ENCODE measurements around the gene LRP6. TPM values are rescaled to one million over a fixed set of nuclear protein-coding genes. Genes with fewer than 3 reads are reported as not detected.
A peak's percentile ranks its signal among the peaks of the same experiment; 100 is the strongest.

The LRP6 gene
- total RNA-seq, 2 experiments from 2014 or later = 6.8 to 8.2 TPM

DNA sequence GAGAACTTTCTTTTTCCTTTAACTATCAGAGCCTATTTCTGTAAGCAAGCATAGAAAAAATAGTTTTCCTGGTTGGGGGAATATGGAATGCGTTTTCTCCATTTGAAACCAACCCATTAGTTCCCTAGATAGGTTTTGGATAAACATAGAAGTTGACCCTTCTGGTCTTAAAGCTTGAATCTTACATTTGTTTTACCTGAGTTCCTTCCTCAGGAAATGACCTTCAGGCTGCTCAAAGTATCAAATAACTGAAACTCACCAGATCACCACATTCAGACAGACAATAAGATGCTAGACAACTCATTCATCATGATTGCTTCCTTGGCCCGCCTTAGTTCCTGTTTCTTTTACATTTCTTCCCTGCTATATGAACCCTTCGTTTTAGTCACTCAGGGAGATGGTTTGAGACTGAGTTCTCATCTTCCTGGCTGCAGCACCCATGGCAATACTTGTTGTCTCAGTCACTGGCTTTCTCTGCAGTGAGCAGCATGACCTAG is 52.2 kb downstream of the LRP6 start:
- H3K36me3 Mint-ChIP-seq (ENCODE audit: low read depth) = peaks cover 4% of the 10 kb centered on the region
- intact Hi-C loops (cut with DNase I, micrococcal nuclease) = no loop called here
- DNase-seq (no peak), ATAC-seq (no peak)
- H3K9me3 Mint-ChIP-seq (ENCODE audit: low read depth) = no peaks in the 10 kb centered on the region
- peaks cover 41% of the 10 kb centered on the region for H3K4me1 Mint-ChIP-seq
- peaks cover 2% of the 10 kb centered on the region for H3K27me3 Mint-ChIP-seq
- no peak overlapping the region for H3K27ac Mint-ChIP-seq
- ChIA-PET CTCF (interaction anchor here (1.0 kb wide), 1 partner anchor 112 kb away, joined by 3 read pairs; no protein-coding TSS in a partner anchor), POLR2A (no interaction called here)
- H3K4me3 Mint-ChIP-seq = no peak overlapping the region

GRCh38 chr12:12214201-12214600 is 52.6 kb downstream of the LRP6 start:
- Mint-ChIP-seq H3K36me3 (ENCODE audit: low read depth) (peaks cover 4% of the 10 kb centered on the region), H3K27me3 (peaks cover 2% of the 10 kb centered on the region), H3K27ac (no peak overlapping the region), H3K4me3 (no peak overlapping the region), H3K4me1 (peaks cover 41% of the 10 kb centered on the region), H3K9me3 (ENCODE audit: low read depth) (no peaks in the 10 kb centered on the region)
- DNase-seq (no peak), ATAC-seq (no peak)
- ChIA-PET CTCF (interaction anchor here (1.0 kb wide), 1 partner anchor 113 kb away, joined by 3 read pairs; no protein-coding TSS in a partner anchor), POLR2A (no interaction called here)
- intact Hi-C loops (cut with DNase I, micrococcal nuclease) = no loop called here

DNA sequence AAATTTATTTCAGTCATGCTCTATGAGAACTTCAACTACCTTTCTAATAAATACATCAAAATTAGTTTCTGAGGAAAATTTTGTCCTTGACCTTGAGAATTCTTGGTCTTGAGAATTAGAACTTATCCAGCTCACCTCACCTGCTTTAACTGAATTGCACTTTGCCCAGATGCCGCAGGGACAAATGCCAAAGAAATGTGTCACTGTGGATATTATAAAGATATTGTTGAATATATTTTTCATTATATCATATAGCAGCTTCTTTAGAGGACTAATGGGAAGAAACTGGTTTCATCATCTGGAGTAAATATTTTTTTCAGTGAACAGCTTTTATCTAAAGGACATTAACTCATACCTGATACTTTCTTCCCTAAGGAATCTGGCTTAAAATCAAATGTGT is 54.1 kb downstream of the LRP6 start:
- intact Hi-C loops (cut with DNase I, micrococcal nuclease) = no loop called here
- Mint-ChIP-seq H3K4me1 (peaks cover 34% of the 10 kb centered on the region), H3K4me3 (no peak overlapping the region), H3K36me3 (ENCODE audit: low read depth) (peaks cover 4% of the 10 kb centered on the region), H3K27me3 (peaks cover 2% of the 10 kb centered on the region), H3K9me3 (ENCODE audit: low read depth) (no peaks in the 10 kb centered on the region), H3K27ac (no peak overlapping the region)
- DNase-seq = no peak
- CTCF ChIA-PET = no interaction called here
- ATAC-seq = no peak
- POLR2A ChIA-PET = no interaction called here

GRCh38 chr12:12210983-12211382 is 55.9 kb downstream of the LRP6 start:
- ATAC-seq (no peak), DNase-seq (peak; percentile 51)
- ChIA-PET POLR2A (no interaction called here), CTCF (no interaction called here)
- peaks cover 2% of the 10 kb centered on the region for H3K27me3 Mint-ChIP-seq
- H3K4me1 Mint-ChIP-seq = peaks cover 27% of the 10 kb centered on the region
- peaks cover 4% of the 10 kb centered on the region for H3K36me3 Mint-ChIP-seq (ENCODE audit: low read depth)
- intact Hi-C loops (cut with DNase I, micrococcal nuclease) = no loop called here
- H3K27ac Mint-ChIP-seq = no peak overlapping the region
- H3K4me3 Mint-ChIP-seq = no peak overlapping the region
- no peaks in the 10 kb centered on the region for H3K9me3 Mint-ChIP-seq (ENCODE audit: low read depth)

DNA sequence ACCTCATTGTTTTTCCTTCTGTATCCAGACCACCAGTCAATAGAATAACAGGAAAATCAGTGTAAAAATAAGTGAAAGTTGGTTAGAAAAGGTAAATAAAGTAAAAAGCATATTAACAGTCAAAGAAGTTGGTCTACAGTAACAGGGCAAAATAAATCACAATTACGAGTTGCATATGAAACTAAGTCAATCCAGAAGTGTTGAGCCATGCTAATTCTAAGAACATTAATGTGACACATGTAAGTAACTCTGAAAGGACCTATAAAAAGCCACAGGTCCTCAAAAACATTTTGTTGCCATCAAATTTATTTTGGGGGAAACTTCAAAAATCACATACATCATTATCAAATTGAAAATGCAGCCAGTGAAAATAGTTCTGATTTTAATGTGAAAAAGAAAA is 56.4 kb downstream of the LRP6 start:
- ChIA-PET CTCF (no interaction called here), POLR2A (no interaction called here)
- peaks cover 4% of the 10 kb centered on the region for H3K36me3 Mint-ChIP-seq (ENCODE audit: low read depth)
- intact Hi-C loops (cut with DNase I, micrococcal nuclease) = no loop called here
- peaks cover 27% of the 10 kb centered on the region for H3K4me1 Mint-ChIP-seq
- no peak for ATAC-seq
- no peaks in the 10 kb centered on the region for H3K9me3 Mint-ChIP-seq (ENCODE audit: low read depth)
- no peak overlapping the region for H3K27ac Mint-ChIP-seq
- DNase-seq = no peak
- no peak overlapping the region for H3K4me3 Mint-ChIP-seq
- H3K27me3 Mint-ChIP-seq = peaks cover 2% of the 10 kb centered on the region

DNA sequence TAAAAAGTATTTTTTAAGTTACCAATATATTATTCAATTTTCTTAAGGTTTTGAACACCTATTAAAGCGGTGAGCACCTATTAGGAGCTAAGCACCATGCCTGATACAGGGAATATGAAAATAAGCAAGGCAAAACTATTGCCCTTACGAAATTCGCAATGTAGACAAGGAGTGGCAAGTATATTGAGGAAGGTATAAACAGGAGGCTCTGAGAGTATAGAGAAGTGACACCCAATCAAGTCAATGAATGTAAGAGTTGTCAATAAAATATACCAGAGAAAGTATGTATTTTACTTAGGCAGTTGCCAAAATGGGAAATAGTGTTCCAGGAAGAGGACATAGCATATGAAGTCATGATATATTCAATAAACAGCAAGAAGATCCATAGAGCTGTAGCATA is 57.2 kb downstream of the LRP6 start:
- Mint-ChIP-seq H3K27ac (no peak overlapping the region), H3K4me3 (no peak overlapping the region)
- POLR2A ChIA-PET = no interaction called here

GRCh38 chr12:12209043-12209442 is 57.8 kb downstream of the LRP6 start:
- POLR2A ChIA-PET = no interaction called here
- Mint-ChIP-seq H3K9me3 (ENCODE audit: low read depth) (no peaks in the 10 kb centered on the region), H3K4me3 (no peak overlapping the region), H3K4me1 (peaks cover 21% of the 10 kb centered on the region), H3K27me3 (peaks cover 5% of the 10 kb centered on the region), H3K27ac (no peak overlapping the region), H3K36me3 (ENCODE audit: low read depth) (peaks cover 4% of the 10 kb centered on the region)
- intact Hi-C loops (cut with DNase I, micrococcal nuclease) = no loop called here
- ATAC-seq (no peak), DNase-seq (no peak)
- CTCF ChIA-PET = no interaction called here

More for the DNA sequence above, 57.2 kb downstream of the LRP6 start:
- peaks cover 4% of the 10 kb centered on the region for H3K36me3 Mint-ChIP-seq (ENCODE audit: low read depth)
- H3K9me3 Mint-ChIP-seq (ENCODE audit: low read depth) = no peaks in the 10 kb centered on the region
- intact Hi-C loops (cut with DNase I, micrococcal nuclease) = no loop called here
- H3K27me3 Mint-ChIP-seq = peaks cover 2% of the 10 kb centered on the region
- no peak for ATAC-seq
- CTCF ChIA-PET = interaction anchor here (0.6 kb wide), 1 partner anchor 477 kb away, joined by 4 read pairs; no protein-coding TSS in a partner anchor
- H3K4me1 Mint-ChIP-seq = peaks cover 23% of the 10 kb centered on the region
- no peak for DNase-seq

DNA sequence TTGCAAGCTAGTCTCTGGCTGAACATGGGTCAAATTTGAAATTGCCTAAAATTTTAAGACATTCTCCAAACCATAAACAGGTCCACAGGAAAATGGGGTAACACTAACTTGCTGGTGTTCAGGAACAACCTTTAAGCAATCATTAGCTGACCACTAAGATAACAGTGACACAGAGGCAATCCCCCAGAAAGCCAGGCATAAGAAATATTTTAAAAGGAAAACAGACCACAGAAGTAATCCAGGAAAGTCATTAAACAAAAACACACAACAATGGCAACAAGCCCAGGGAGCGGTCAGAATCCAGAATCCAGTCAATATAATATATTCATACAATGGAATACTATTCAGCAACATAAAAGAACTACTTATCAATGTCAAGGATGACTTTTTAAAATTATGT is 59.1 kb downstream of the LRP6 start:
- POLR2A ChIA-PET = no interaction called here
- H3K9me3 Mint-ChIP-seq (ENCODE audit: low read depth) = no peaks in the 10 kb centered on the region

DNA sequence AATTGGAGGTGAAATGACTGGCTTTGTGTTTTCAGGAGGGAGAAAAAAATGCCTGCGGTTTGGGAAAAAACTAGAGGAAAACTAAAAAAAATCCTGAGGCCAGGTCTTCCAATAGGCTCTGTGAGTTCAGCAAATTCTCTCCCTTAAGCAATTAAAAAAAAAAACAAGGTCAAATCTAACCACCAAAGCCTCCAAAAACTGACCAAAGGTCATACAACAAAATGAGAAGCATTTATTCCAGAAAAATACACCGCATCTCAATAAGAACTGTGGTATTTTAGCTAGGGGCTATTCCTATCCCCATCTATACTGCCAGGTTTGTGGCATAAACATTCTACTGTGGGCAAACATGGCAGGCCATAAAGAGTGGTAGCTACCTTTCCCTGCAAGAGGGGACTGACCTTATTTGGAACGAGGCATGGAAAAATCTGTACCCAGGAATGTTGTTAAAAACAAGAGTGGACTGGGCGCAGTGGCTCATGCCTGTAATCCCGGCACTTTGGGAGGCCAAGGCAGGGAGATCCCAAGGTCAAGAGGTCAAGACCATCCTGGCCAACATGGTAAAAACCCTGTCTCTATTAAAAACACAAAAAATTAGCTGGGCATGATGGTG is 60.0 kb downstream of the LRP6 start:
- ChIA-PET POLR2A (no interaction called here), CTCF (interaction anchor here (1.3 kb wide), 1 partner anchor 165 kb away, joined by 3 read pairs; no protein-coding TSS in a partner anchor)
- Mint-ChIP-seq H3K27me3 (peaks cover 7% of the 10 kb centered on the region), H3K4me1 (peaks cover 18% of the 10 kb centered on the region), H3K36me3 (ENCODE audit: low read depth) (peaks cover 15% of the 10 kb centered on the region), H3K9me3 (ENCODE audit: low read depth) (no peaks in the 10 kb centered on the region), H3K4me3 (no peak overlapping the region), H3K27ac (no peak overlapping the region)
- intact Hi-C loops (cut with DNase I, micrococcal nuclease) = no loop called here
- ATAC-seq (no peak), DNase-seq (no peak)

More for the DNA sequence above, 59.1 kb downstream of the LRP6 start:
- H3K27ac Mint-ChIP-seq = no peak overlapping the region
- CTCF ChIA-PET = no interaction called here
- no peak for DNase-seq
- intact Hi-C loops (cut with DNase I, micrococcal nuclease) = no loop called here
- peaks cover 7% of the 10 kb centered on the region for H3K27me3 Mint-ChIP-seq
- H3K4me1 Mint-ChIP-seq = peaks cover 21% of the 10 kb centered on the region
- no peak for ATAC-seq
- peaks cover 7% of the 10 kb centered on the region for H3K36me3 Mint-ChIP-seq (ENCODE audit: low read depth)
- H3K4me3 Mint-ChIP-seq = no peak overlapping the region

- POLR2A ChIA-PET = no interaction called here
- CTCF ChIA-PET = interaction anchor here (1.5 kb wide), 1 partner anchor 20 kb away, joined by 4 read pairs; no protein-coding TSS in a partner anchor
- ATAC-seq (no peak), DNase-seq (no peak)
- Mint-ChIP-seq H3K9me3 (ENCODE audit: low read depth) (peaks cover 6% of the 10 kb centered on the region), H3K36me3 (ENCODE audit: low read depth) (peaks cover 36% of the 10 kb centered on the region), H3K27ac (no peak overlapping the region), H3K27me3 (peaks cover 5% of the 10 kb centered on the region), H3K4me3 (no peak overlapping the region), H3K4me1 (peaks cover 9% of the 10 kb centered on the region)
- intact Hi-C loops (cut with DNase I, micrococcal nuclease) = no loop called here
Measured at GRCh38 chr12:12202747-12203146, 64.1 kb downstream of the LRP6 start.

DNA sequence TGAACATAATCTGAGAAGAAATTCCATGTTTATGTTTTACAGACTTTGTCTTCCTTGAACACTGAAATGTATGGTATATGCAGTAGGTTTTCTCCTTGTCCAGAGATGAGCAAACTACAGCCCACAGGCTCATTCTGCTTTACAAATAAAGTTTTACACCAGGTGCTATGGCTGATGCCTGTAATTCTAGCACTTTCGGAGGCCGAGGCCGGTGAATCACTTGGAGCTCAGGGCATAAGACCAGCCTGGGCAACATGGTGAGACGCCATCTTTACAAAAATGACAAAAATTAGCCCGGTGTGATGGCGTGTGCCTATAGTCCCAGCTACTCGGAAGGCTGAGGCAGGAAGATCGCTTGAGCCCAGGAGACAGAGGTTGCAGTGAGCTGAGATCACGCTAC is 64.7 kb downstream of the LRP6 start:
- Mint-ChIP-seq H3K9me3 (ENCODE audit: low read depth) (peaks cover 6% of the 10 kb centered on the region), H3K27me3 (peaks cover 5% of the 10 kb centered on the region), H3K36me3 (ENCODE audit: low read depth) (peaks cover 36% of the 10 kb centered on the region), H3K27ac (no peak overlapping the region), H3K4me1 (peaks cover 9% of the 10 kb centered on the region), H3K4me3 (no peak overlapping the region)
- ATAC-seq (no peak), DNase-seq (no peak)
- intact Hi-C loops (cut with DNase I, micrococcal nuclease) = no loop called here
- CTCF ChIA-PET = interaction anchor here (1.5 kb wide), 1 partner anchor 20 kb away, joined by 4 read pairs; no protein-coding TSS in a partner anchor
- POLR2A ChIA-PET = no interaction called here

DNA sequence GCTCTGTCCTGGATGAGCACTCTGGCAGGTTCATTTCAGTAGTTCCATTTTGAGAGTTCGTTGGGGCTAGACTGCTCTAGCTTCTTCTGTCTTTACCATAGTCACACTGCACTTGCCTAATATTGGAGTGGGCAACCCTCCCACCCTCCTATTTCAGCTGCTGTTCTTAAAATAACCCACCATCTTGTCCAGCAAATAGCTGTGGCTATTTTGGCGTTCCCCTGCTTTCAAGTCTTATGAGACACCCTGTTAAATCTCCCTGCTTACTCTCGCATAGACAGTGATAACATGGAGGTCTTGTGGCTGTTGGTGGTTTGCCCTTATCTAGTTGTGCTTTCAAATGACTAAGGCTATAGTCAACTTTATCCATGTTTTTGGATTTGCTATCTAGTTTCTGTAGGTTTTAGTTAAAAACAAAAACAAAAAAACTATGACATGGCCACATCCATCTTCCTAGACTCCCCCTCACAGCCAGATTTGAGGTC is 65.5 kb downstream of the LRP6 start:
- CTCF ChIA-PET = no interaction called here
- DNase-seq = peak; percentile 26
- POLR2A ChIA-PET = no interaction called here
- Mint-ChIP-seq H3K36me3 (ENCODE audit: low read depth) (peaks cover 36% of the 10 kb centered on the region), H3K9me3 (ENCODE audit: low read depth) (peaks cover 6% of the 10 kb centered on the region), H3K27ac (no peak overlapping the region), H3K4me1 (peaks cover 9% of the 10 kb centered on the region), H3K27me3 (peaks cover 5% of the 10 kb centered on the region), H3K4me3 (no peak overlapping the region)
- ATAC-seq = peak; percentile 88
- intact Hi-C loops (cut with DNase I, micrococcal nuclease) = no loop called here
